GM18520 (cell line): ENCODE data around the gene CLDN14.
"Not testable (repeated sequence)": the region's sequence is repeated elsewhere in the genome, so short reads cannot be mapped to it uniquely, and the experiment has no call there.

Experiments used
- ATAC-seq: cut with Tn5 transposase; IDR thresholded peaks from one replicate; pipeline ENCODE4 v1.9.1; 2021; ENCODE audit not compliant: unreplicated experiment

Gene CLDN14

DNA sequence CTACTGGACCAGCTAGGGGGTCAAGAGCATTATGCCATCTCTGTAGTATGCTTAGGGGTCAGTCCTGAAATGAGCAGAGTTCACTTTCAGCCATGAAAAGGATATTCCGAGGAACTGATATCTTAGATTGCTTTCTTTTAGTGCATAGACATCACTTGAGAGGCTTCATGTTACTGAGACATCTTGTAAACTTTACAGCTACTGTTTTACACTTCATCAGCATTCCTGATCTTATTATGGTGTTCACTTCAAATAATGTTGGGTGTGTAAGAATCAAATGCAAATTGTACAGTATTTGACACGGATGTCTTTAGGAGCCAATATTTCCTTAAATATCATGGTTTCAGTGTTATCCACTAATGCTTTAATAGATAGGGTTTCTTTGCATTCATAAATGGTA is 22.4 kb upstream of the CLDN14 start:
- no peak for ATAC-seq

DNA sequence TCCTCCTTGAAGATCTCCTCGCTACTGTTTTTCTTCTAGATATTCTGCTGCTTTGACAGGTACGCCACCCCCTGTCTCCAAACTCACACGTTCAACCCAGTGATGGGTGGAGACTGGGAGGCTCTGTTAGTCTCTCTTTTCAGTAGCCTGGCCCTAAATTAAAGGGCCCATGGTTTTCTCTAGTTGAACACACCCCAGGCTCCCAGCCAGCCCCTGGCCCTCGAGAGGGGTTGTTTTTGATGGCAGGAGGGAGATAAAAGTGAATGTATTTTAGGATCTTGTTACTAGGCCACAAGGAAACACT is 21.6 kb upstream of the CLDN14 start:
- ATAC-seq, result no peak

DNA sequence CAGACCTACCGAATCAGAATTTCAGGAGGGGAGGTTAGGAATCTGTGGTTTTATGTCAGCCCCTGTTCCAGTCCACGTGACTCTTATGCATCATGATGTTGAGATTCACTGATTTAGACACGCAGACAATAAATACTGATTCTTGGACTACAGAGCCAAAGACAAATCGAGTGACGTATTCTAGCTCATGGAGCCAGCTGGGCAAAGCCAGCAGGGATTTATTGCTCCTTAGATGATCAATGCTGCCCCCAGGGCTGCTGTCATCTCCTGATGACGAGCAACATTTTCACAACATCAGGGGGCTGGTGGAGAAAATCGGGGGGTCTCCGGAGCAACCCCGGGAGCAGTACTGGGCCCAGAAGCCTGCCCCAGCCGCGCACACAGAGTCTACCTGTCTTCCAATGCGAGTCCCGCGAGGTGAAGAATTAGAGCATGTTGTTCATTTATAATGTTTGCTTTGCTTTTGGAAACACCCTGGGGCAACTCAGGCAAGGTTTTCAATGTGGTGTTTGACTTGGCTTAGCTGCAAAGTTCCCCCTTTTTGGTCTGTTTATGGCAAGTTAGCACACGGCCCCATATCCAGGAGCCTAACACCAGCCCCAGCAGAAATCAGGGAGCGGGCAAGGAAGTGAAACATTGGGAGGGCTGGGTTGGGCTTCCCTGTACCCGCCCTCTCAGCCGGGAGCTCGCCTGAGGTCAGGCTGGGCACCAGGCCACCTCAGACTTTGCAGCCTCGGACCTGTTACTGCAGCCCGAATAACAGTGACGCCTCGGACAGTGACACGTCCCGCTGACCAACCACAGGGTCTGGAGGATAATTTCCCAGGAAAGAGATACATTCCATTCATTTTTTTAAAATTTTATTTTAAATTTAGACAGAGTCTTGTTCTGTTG is 19.9 kb upstream of the CLDN14 start:
- ATAC-seq, result no peak

DNA sequence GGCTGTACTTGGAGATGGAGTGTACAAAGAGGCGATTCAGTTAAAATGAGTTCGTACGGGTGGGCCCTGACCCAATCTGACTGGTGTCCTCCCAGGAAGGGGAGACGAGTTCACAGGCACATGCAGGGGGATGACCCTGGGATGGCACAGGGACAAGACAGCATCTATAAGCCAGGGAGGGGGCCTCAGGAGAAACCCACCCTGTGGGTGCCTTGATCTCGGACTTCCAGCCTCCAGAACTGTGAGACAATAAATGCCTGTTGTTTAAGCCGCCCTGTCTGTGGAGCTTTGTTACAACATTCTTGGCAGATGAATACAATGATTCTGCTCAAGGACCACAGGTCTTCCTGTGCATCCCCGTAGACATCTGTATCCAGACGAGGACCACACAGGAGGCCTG is 14.6 kb upstream of the CLDN14 start:
- no peak for ATAC-seq

DNA sequence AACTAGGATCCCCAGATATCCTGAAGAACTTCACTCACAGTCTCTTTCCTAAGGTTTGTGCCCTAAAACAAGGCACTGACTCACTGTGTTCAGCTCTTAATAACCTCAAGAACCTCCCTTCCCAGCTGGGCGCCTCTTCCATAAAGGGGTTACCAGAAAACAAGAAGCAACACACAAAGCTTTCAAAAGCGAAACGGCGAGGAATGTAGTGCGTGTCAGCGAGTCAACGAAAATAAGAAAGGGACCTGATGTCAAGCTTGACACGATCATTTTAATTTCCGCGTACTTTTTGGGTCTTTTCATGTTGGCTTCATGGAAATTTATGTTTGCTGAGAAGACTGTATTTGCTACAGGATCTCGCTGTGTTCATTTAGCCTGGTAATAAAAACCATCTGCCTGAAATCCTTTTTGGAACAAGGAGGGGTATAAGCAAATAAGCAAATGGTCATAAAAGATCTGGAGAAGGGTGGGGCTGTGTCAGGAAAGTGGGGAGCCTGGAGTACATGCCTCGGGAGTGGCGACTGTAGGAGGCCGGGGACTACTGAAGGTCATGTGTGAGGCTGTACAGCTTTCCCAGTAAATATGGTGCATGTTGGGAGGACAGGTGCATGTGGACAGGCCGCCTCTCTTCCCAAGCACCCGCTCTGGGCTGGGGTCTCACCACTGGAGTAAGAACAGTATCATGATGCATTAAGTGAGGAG is 11.4 kb upstream of the CLDN14 start:
- ATAC-seq, result no peak

DNA sequence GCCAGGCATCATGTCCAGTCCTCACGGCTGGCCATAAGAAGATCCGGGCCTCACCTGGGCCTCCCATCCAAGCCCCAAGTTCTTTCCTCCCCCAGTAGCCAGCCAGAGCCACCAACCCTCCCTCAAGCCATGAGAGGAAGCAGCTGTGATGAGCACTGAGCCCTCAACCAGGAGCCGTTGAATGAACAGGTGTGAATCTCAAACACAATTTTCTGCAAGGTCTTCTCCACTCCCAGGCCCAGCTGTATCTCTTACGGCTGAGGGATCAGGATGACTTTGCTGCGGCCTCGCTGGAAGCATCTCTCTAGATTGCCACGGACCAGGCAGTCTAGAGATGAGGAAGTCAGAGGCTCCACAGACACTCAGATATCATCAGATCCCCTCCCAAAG is 9.8 kb upstream of the CLDN14 start:
- no peak for ATAC-seq

DNA sequence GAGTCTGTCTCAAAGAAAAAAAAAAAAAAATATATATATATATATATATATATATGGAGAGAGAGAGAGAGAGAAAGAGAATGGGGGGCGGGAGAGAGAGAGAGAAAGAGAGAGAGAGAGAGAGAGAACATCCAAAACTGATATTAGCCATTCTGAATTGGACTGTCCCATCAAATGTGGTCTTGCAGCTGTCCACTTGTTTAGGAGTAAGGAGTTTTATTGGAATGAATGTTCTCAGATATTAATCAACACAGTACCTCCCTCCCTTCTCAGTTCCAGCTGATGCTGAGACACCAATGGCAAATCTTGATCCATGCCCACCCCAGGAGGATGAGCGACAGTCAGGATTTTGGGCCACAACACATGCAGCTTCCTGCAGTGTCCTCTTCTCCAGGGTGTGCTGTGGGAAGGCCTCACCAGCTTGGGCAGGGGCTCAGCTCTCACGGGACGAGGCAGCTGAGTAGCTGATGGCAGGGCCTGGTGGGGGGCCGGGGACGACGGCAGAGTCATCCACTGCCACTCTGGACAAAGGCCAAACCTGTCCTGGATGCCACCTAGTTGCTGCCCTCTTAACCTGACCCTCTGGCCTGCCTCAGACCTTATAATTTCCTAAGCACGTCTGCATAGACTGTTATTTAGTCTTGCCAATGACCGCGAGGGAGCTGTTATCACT is 9.3 kb upstream of the CLDN14 start:
- no peak for ATAC-seq

DNA sequence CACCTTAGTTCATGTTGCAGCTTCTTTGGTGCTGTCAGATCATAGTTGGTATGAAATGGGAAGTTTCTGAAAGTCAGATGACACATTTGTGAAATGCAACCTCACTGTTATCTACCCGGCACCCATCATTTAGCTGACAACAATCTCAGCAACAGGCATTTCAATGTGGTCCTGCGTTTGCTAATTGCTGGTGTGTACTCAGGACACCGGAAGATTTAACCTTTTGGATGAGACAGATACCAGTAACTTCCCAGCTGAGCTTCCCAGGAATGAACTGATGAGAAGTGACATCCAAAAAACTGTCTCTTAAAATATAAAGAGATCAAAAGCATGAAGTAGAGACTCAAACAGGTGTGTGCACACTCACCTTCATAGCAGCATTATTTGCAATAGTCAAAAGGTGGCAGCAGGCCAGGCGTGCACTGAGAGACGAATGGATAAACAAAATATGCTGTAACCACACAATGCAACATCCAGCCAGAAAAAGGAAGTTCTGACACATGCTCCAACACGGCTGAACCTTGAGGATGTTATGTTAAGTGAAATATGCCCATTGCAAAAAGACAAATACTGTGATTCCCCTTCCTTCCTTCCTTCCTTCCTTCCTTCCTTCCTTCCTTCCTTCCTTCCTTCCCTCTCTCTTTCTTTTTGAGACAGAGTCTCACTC is 7.9 kb upstream of the CLDN14 start:
- ATAC-seq, result no peak

DNA sequence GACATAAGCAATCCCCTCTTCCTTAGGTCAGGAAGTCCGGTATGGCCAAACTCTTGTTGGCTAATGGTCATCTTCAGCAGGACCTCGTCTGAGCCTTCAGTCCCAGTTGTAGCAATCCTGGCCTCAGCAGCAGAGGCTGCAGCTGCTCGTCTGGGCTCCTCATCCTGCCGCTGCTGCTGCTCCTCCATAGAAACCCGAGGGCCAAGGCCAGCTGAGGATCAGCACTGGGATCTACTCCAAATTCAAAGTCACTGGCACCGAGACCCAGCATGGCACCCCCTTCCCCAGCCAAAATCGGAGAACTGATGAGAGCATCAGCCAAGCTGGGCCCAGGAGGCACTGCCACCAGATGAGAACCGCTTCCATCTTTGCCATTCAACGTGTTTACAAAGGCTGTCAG is 6.3 kb upstream of the CLDN14 start:
- no peak for ATAC-seq

DNA sequence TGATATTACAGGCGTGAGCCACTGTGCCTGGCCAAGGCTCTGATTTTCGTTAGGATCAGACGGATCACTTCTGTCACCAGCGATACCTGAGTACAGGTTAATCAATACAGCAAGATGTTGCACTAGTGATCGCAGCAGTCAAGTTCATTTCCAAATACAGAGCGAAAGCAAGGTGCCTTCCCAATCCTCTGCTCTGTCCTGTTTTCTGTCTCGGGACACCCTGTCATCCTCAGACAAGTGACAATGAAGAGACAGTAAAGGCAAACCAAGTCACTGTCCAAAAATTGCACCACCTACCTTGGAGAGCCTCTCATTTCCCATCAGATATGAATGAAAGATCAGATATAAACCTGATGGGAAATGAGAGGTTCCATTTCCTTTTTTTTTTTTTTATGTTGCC is 5.6 kb upstream of the CLDN14 start:
- ATAC-seq, result no peak

DNA sequence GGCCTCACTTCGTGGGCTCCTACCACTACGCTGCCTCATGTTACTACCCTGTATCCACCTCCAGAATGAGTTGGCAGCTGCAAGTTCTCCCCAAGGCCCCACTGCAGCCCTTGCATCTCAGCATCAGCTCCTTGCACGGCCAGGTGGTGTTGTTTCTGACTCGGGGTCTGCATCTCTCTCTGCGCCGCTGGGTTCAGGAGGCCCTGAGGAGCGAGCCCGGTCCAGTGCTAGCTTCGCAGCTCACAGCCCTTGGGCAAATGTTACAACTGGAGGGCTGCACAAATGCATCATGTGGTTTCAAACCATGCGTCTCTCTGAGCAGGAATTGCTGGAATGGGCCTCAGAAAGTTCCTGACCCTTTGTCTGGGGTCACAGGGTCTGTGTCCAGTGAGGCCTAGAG is 3.2 kb upstream of the CLDN14 start:
- ATAC-seq, result no peak

DNA sequence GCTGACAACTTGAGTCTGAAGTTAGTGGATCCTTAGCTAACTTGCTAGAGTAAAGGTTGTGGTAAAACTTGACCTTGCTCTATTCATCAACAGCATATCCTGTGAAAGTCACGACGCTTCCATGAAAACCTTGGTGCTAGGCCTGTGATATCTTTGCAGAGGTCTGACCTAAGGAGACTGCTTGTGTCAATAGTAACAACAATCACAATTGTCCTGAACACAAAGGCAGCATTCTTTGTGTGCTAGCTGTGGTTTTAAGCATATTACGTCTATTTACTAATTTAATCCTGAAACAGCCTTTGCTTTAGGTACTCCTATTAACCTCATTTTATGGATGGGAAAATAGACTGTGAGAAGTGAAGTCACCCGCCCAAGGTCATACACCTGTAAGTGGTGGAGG is 2.8 kb upstream of the CLDN14 start:
- ATAC-seq, result no peak

DNA sequence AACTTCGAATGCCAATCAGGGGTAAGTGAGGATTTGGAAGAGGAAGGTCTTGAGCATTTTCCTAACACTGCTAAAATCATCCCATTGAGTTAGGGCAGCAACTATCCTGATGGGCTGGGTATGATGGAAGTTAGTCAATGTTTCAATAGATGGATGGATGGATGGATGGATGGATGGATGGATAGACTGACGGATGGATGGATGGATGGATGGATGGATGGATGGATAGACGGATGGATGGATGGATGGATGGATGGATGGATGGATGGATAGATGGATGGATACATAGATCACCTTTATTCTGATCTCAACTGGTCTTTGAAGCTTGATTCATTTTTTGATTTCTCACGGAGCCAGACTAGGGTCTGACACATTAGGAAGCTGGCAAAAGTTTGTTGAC is 2.3 kb upstream of the CLDN14 start:
- no peak for ATAC-seq

DNA sequence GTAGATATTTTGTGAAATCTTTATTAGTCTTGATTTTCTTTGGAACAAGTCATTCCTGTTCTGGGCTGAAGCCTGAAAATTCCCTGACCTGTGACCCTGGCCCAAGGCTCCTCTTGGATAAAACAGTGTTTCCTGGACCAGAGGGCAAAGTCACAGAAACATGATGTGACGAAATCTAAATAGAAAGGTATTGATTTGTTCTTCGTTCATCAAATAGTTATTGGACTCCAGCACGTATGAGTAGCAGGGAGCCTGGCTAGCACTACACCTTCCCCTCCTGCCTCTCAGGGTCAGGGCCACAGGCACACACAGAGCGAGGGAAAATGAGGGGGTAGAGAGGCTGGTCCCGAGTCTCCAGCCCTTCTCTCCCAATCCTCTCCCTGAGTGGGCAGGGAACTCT is 1.7 kb upstream of the CLDN14 start:
- no peak for ATAC-seq

DNA sequence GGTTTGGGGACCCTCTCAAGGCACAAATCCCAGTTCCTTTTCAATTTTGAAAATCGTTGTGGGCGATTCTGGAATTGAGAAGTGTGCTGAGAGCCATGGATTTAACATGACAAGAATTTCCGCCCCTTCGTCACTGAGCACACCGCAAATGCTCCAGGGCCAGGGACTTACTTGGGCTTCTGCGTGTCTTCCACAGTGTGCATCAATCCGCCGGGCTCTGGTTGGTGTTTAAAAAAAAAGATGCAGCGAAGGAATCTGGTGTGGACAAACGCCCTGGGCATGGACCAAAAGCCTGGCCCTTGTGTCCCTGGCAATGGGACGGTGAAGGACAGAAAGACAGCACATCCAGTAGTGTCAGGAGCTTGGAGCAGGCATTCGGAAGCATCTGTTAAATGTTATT is 696 bp upstream of the CLDN14 start:
- no peak for ATAC-seq

DNA sequence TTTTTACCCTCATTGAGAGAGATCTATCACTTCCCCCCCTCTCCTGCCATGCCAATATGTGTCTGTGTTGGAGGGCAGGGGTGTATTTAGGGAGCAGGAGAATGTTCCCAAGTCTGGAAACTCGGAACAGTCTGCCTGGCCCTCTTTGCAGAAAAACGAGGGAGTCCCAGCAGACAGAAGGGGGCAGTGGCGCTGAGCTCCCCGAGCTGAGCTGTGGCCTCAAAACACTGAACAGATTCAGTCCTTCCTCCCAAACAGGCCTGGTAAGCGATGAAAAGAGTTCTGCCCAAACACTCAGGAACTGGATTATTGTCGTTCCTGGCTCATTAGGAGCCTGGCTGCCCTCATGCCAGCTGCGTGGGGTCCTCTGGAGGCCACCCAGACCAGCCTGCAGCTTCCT is 981 bp downstream of the CLDN14 start:
- no peak for ATAC-seq

DNA sequence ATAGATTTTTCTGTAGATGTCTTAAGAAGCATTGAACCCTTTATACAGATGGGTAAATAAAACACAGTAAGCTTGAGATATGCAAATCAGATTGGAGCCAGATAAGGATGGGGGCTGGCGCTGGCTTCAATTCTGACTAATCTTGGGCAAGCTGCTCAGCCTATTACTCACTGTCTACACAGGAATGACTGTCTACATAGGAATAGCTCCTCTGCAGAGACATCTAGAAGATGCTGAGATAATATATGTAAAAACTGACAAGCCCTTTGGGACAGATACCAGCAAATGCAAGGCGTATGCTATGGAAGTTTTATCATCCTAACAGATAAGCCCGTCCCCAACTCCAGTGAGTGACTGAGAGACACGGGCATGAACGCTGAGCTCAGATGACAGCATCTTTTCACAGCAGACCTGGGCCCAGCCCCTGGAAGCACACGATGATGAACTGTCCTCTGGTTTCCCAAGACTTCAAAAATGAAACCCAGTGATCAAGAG is 1.7 kb downstream of the CLDN14 start:
- no peak for ATAC-seq

DNA sequence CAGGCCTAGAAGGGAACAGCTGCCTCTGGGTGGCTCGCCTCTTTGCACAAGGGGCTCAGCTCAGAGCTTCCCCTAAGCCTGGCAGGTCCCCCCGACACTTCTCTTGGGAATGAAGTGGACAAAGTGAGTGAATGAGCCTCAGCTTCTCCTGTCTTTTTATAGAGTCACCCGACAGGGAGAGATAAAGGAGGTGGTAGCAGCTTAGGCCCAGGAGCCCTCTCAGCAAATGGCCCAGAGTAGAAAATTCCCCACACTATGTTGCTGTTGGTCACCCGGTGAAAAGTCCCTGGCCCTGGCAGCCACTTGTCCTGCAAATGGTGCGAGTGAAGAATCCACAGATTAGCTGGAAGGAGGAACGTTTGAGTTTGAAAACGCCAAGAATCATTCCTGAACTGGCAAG is 2.4 kb downstream of the CLDN14 start:
- ATAC-seq, result no peak

DNA sequence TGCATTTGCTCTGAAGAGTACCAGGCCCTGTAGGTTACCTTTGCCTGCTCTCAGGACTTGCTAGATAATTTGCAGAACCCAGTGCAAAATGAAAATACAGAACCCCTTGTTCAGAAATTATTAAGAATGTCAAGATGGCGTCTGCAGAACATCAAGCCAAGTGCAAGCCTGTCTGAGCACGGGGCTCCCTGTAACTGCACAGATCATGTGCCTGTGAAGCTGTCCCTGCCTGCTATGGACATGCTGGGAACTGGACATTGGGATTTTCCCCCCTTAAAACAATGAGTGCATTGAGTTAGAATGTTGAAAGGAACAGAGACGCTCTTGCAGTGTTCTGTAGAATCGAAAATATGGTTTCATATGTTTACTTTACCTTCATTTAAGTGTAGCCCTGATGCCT is 2.9 kb downstream of the CLDN14 start:
- no peak for ATAC-seq

DNA sequence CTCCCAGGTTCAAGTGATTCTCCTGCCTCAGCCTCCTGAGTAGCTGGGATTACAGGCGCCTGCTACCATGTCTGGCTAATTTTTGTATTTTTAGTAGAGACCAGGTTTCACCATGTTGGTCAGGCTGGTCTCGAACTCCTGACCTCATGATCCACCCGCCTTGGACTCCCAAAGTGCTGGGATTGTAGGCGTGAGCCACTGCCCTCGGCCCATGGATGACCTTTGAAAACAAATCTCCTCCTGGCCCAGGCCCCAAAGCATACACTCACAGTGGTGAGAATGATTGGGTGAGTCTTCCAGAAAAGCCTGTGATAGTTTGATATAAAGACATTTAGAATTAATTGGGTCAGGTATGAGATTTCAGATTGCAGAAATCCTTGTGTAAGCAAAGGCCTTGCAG is 3.4 kb downstream of the CLDN14 start:
- ATAC-seq, result not testable (repeated sequence)

DNA sequence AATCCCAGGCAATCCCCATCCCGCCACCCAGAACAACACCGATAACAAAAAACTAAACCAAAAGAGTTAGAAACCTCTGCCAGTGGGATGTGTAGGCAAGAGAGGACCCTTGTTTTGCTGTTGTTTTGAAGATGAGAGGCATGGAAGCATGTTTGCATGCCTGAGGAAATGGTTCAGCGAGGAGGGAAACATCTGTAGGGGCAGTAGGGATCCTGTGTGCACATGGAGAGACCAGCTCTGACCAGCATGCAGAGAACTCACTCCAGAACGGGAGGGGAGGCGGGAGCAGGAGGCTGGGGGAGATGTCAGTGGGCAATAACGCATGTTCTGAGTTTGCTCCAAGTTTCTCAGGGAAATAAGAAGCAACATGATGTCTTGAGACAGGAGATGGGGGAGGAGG is 5.3 kb downstream of the CLDN14 start:
- no peak for ATAC-seq

DNA sequence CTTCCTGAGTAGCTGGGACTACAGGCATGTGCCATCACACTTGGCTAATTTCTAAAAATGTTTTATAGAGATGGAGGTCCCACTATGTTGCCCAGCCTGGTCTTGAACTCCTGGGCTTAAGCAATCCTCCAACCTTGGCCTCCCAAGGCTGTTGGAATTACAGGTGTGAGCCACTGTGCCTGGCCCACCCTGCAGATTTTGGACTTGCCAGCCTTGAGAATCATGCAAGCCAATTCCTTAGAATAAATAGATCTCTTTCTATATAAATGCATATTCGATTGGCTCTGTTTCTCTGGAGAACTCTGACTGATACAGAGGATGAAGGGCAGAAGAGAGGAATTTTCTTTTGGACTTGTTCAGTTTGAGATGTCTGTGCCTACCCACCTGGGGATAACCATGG is 6.7 kb downstream of the CLDN14 start:
- ATAC-seq, result no peak
